Smooth muscle cell of the pulmonary artery (primary cell): Measurements from ENCODE around the gene ATP1A2. TPM values are rescaled to one million over a fixed set of nuclear protein-coding genes. Genes with fewer than 3 reads are reported as not detected.

Experiments
- total RNA-seq: library from RNA; depleted of rRNA; stranded (reverse); fragments of >200 nt; gene quantifications from 2 replicates; pipeline ENCODE4 v1.2.3, GENCODE V29; 2014

The ATP1A2 gene
- 1.5 TPM in 2 replicates for total RNA-seq

DNA sequence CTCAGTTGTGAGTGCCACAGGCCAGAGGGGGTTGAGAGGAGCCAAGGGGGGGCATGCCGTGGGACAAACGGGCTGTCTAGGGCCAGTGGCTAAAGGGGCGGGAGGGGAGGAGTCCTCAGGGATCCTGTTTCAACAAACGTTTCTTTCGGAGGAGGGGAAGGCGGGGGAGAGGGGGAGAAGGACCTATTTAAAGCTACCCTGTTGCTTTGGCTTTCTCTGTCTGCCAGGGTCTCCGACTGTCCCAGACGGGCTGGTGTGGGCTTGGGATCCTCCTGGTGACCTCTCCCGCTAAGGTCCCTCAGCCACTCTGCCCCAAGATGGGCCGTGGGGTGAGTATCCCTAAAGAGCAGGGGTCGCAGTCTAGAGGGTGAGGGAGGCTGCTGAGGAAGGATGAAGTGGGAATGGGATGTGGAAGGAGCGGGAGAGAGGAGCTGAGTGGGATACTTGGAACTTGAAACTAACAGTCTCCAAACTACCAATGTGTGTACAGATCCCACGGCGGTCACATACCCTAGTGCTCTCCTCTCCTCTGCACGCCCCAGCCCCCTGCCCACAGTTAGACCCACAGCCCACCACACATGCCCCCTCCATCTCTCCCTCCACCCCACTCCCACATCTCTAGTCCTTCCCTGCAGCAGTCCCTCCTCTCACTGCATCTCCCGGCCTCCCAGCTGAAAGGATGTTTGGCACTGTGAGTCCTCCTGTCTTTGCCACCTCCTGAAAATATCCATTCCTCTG, at the start of gene ATP1A2:
ATP1A2 (plus strand) TSS at position 215 of the 738 bp plus-strand sequence; CDS start at position 318, 103 bp downstream.

GRCh38 chr1:160069460-160070231, 45.9 kb upstream of the ATP1A2 start, which contains the start of gene KCNJ10:
Gene KCNJ10 (minus strand): TSS chr1:160070160. CDS start chr1:160042532, 27,628 bp downstream.

DNA sequence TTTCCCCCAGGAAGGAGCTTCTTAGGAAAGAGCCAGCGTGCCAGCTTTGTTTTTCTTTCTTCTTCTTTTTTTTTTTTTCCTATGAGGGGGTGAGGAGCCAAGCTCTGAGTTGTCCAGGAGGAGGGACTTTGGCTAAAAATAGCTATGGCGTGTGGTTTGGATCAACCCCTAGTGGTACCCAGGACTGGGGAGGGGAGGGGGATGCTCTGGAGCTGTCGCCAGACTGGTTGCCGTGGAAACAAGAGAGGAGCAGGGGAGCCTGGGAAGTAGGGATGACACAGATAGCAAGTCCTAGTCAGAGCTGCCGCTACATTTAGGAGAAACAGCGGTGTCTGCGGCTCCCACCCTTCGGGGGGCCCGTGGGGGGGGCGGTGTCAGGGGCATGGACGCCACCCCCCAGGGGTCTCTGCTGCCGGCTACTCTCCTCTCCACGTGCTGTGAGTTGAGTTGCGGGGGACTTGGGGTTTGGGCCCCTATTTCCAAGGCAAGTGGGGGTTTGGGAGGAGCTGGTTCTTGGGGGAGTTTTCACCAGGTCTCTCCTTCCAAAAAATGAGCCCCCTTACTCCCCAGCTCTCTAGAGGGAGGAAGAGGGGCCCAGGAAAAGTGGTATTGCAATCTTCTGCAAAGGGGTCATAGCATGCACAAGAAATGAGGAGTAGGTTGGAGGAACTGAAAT, 34.2 kb upstream of the ATP1A2 start, which contains the start of gene KCNJ9:
KCNJ9 (plus strand) TSS at position 278 of the 676 bp plus-strand sequence. CDS start 2,493 bp downstream, outside the sequence.

GRCh38 chr1:160097911-160098851, 17.4 kb upstream of the ATP1A2 start, which contains the start of gene IGSF8:
Gene IGSF8 (minus strand): TSS chr1:160098619. CDS start chr1:160098472, 147 bp downstream.

DNA sequence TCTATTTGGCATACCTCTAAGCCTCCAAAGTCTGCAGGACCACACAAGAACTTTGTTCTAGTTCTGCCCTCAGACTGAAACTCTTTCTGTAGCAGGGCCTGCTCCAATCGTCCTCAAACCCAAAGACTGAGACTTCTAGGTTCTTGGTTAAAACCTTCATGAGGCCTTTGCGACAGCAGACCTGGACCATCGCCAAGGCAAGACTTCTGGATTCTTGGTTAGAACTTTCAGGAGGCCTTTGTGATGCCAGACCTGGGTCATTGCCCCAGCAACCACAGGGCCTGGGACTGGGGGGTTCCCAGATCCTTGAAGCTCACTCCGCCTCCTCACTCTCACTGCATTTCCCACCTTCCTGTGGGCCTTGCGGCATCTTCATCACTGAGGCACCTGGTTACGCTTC, 35.7 kb downstream of the ATP1A2 start, which contains the start of gene ATP1A4:
ATP1A4 (plus strand) TSS at position 301 of the 400 bp plus-strand sequence. CDS start 438 bp downstream, outside the sequence.

DNA sequence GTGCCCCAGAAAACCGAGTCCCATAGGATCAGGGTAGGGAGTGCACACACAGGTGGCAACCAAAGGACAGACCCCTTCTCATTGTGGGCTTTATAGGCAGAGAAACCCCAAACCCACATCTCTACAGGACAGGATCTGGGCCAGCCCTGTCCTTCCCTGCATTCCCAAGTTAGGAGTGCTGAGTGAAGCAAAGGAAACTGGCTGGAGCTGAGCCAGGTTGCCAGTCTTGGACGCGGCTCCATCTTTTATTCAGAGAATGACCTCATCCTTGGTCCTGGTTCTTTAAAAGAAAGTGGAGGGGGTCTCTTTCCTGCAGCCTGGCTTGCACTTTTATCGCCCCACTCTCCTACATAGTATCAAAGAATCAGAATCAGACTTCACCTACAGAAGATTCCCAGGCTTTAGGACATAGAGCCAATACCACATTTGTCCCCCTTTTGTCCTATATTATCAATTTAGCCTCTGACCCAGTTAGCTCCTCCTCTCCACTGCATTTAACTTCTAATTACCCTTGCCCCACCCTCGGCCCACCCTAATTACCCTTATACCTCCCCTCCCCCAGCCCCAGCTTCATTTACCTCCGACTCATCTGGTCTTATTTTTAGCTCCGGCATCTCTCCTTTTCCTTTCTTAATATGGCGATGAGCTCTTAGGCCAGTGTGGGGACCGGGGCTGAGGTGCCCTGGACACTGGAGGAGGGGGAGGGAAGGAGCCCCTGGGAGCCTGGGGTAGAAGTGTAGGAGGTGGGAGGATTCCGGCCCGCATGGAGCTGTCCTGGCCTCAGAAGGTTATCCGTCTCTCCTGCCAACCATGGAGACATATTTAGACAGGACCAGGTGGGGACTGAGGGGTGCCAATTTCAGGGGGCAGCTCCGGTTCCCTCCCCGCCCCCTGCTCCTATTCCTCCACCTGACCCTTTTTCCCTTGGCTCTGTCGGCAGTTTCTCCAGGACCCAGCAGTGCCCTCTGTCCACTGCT, 74.4 kb downstream of the ATP1A2 start, which contains the start of gene CASQ1:
CASQ1 (plus strand) TSS at position 927 of the 977 bp plus-strand sequence. CDS start 177 bp downstream, outside the sequence.

Other genes with a start within 250 kb of the ATP1A2 start
- 0.39 and 0.73 TPM in 2 replicates for gene CFAP45, start 215.6 kb upstream of the ATP1A2 start, total RNA-seq
- gene TAGLN2, start 190.3 kb upstream of the ATP1A2 start, total RNA-seq = 326 and 427 TPM in 2 replicates
- 0.36 TPM in 1 of 2 replicates, not detected in the other for gene IGSF9, start 170.1 kb upstream of the ATP1A2 start, total RNA-seq
- 0.26 and 0.59 TPM in 2 replicates for gene SLAMF9, start 161.5 kb upstream of the ATP1A2 start, total RNA-seq
- gene PIGM, start 83.8 kb upstream of the ATP1A2 start, total RNA-seq = 5.5 and 5.7 TPM in 2 replicates
- not detected in 2 replicates for gene KCNJ10, start 45.6 kb upstream of the ATP1A2 start, total RNA-seq
- gene KCNJ9, start 34.2 kb upstream of the ATP1A2 start, total RNA-seq = under 0.01 TPM in 1 of 2 replicates, not detected in the other
- gene IGSF8, start 17.1 kb upstream of the ATP1A2 start, total RNA-seq = 69.9 and 91.7 TPM in 2 replicates
- gene ATP1A4, start 35.8 kb downstream of the ATP1A2 start, total RNA-seq = not detected in 2 replicates
- gene CASQ1, start 74.8 kb downstream of the ATP1A2 start, total RNA-seq = 0.10 and 0.20 TPM in 2 replicates
- gene PEA15, start 89.6 kb downstream of the ATP1A2 start, total RNA-seq = 207 and 217 TPM in 2 replicates
- 82.2 and 87.7 TPM in 2 replicates for gene DCAF8, start 146.8 kb downstream of the ATP1A2 start, total RNA-seq
- 55.5 and 58.9 TPM in 2 replicates for gene PEX19, start 169.4 kb downstream of the ATP1A2 start, total RNA-seq
- gene COPA, start 227.5 kb downstream of the ATP1A2 start, total RNA-seq = 367 and 385 TPM in 2 replicates
- gene NCSTN, start 227.6 kb downstream of the ATP1A2 start, total RNA-seq = 181 and 196 TPM in 2 replicates